H1 (cell line): Measurements from ENCODE around the gene RAET1E. TPM values are rescaled to one million over a fixed set of nuclear protein-coding genes. Genes with fewer than 3 reads are reported as not detected.

Source experiments
- CTCF ChIA-PET: fragments of 300-600 bp; sonication (Branson Sonifier 250); formaldehyde crosslinking; loops from one replicate; lab custom pipeline; 2021; ENCODE audit not compliant: partially characterized antibody; lab: Charles Lee
- POLR2A ChIA-PET: fragments of 300-600 bp; sonication (Branson Sonifier 250); formaldehyde crosslinking; loops from one replicate; lab custom pipeline; 2021; ENCODE audit warnings: inconsistent platforms; ENCODE audit not compliant: partially characterized antibody; lab: Charles Lee
- DNase-seq, 2 experiments: peaks; one replicate each; pipeline versions ENCODE4 v3.0.0 to v3.0.0-alpha.2; 2010 to 2022; ENCODE audit warnings: low spot score in 2 of 2, low read depth in 1 of 2, mixed read lengths in 1 of 2
- FAIRE-seq: peaks from 2 replicates; lab custom pipeline; 2011; peaks lifted over from hg19 to GRCh38; lab: Jason Lieb, UNC
- H2AFZ ChIP-seq: 2 replicates; pipeline ENCODE4 v1.8.1; 2012; ENCODE audit warnings: low read length, inconsistent platforms
- H2AK5ac ChIP-seq: 2 replicates; pipeline ENCODE4 v1.6.1; 2013; ENCODE audit warnings: low read depth, low read length
- H2BK120ac ChIP-seq: replicated peaks from 2 replicates; pipeline ENCODE3; 2013; ENCODE audit warnings: low read depth, low read length, inconsistent platforms
- H2BK12ac ChIP-seq: 2 replicates; pipeline ENCODE4 v1.6.1; 2013; ENCODE audit warnings: low read depth, low read length
- H2BK15ac ChIP-seq: 2 replicates; pipeline ENCODE4 v1.6.1; 2013; ENCODE audit warnings: low read length
- H2BK20ac ChIP-seq: 2 replicates; pipeline ENCODE4 v1.6.1; 2013; ENCODE audit warnings: low read length
- H2BK5ac ChIP-seq: 2 replicates; pipeline ENCODE4 v1.6.1; 2013; ENCODE audit warnings: low read depth, low read length
- H3K14ac ChIP-seq: 2 replicates; pipeline ENCODE4 v1.6.1; 2013; ENCODE audit warnings: inconsistent platforms; ENCODE audit not compliant: insufficient read length
- H3K18ac ChIP-seq: 2 replicates; pipeline ENCODE4 v1.6.1; 2013; ENCODE audit warnings: low read length; ENCODE audit errors: extremely low read depth
- H3K23ac ChIP-seq: 2 replicates; pipeline ENCODE4 v1.6.1; 2013; ENCODE audit warnings: inconsistent platforms; ENCODE audit not compliant: insufficient read length
- H3K23me2 ChIP-seq: 2 replicates; pipeline ENCODE4 v1.6.1; 2013; ENCODE audit warnings: low read depth, low read length
- H3K27ac ChIP-seq: 2 replicates; pipeline ENCODE4 v1.6.1; 2011; ENCODE audit warnings: low read depth, low read length, inconsistent platforms
- H3K27me3 ChIP-seq, 4 experiments: replicated peaks in 1 of 4; 1 replicate in 1 of 4; 2 replicates in 3 of 4; pipeline versions ENCODE4 v1.6.1 to v1.8.1; 2011 to 2013; ENCODE audit warnings: low read length in 3 of 4, mild to moderate bottlenecking in 3 of 4, inconsistent platforms in 2 of 4, mixed read lengths in 2 of 4, moderate library complexity in 1 of 4; ENCODE audit not compliant: control insufficient read depth in 3 of 4, insufficient read depth in 3 of 4; ENCODE audit errors: extremely low read depth in 1 of 4
- H3K36me3 ChIP-seq, 4 experiments: 2 replicates each; pipeline versions ENCODE4 v1.6.1 to v1.8.1; 2011 to 2013; ENCODE audit warnings: mild to moderate bottlenecking in 4 of 4, low read length in 3 of 4, moderate library complexity in 2 of 4, control low read depth in 1 of 4, inconsistent platforms in 1 of 4; ENCODE audit not compliant: insufficient read depth in 4 of 4, control insufficient read depth in 2 of 4
- H3K4ac ChIP-seq: replicated peaks from 2 replicates; pipeline ENCODE3; 2013; ENCODE audit warnings: low read length, low read depth, mixed read lengths, inconsistent platforms; ENCODE audit not compliant: insufficient read length
- H3K4me1 ChIP-seq, 4 experiments: replicated peaks in 1 of 4; 1 replicate in 1 of 4; 2 replicates in 3 of 4; pipeline versions ENCODE4 v1.6.1 to v1.8.1; 2011 to 2013; ENCODE audit warnings: low read length in 3 of 4, inconsistent platforms in 2 of 4, mixed read lengths in 1 of 4; ENCODE audit not compliant: insufficient read depth in 4 of 4, control insufficient read depth in 3 of 4
- H3K4me2 ChIP-seq, 2 experiments: 2 replicates each; pipeline versions ENCODE4 v1.6.1 to v1.8.1; 2011 to 2013; ENCODE audit warnings: low read depth in 2 of 2, low read length in 2 of 2, control low read depth in 1 of 2, inconsistent platforms in 1 of 2, mild to moderate bottlenecking in 1 of 2; ENCODE audit not compliant: insufficient read depth in 1 of 2
- H3K4me3 ChIP-seq, 4 experiments: fragments of 200-600, 300-600 bp in 1 of 4; sonication (generic), shearing (Covaris generic), sonication (Bioruptor Twin) in 1 of 4; 2 replicates each; pipeline versions ENCODE4 v1.5.1 to v1.8.1; 2011 to 2016; ENCODE audit warnings: low read length in 4 of 4, low read depth in 3 of 4, control low read depth in 2 of 4, inconsistent platforms in 2 of 4, mild to moderate bottlenecking in 2 of 4, mixed read lengths in 1 of 4, moderate library complexity in 1 of 4; ENCODE audit not compliant: insufficient read depth in 2 of 4; ENCODE audit errors: extremely low read depth in 1 of 4
- H3K56ac ChIP-seq: replicated peaks from 2 replicates; pipeline ENCODE3; 2013; ENCODE audit warnings: low read depth, mild to moderate bottlenecking, mixed read lengths, low read length, inconsistent platforms; ENCODE audit not compliant: insufficient read length
- H3K79me1 ChIP-seq: 2 replicates; pipeline ENCODE4 v1.6.1; 2013; ENCODE audit warnings: low read depth, low read length, control low read depth
- H3K79me2 ChIP-seq, 2 experiments: 2 replicates each; pipeline versions ENCODE4 v1.6.1 to v1.8.1; 2012 to 2013; ENCODE audit warnings: low read length in 2 of 2, mild to moderate bottlenecking in 2 of 2, inconsistent platforms in 1 of 2; ENCODE audit not compliant: insufficient read depth in 2 of 2, control insufficient read depth in 1 of 2
- H3K9ac ChIP-seq, 4 experiments: replicated peaks in 1 of 4; 1 replicate in 1 of 4; 2 replicates in 3 of 4; pipeline versions ENCODE4 v1.6.1 to v1.8.1; 2011 to 2013; ENCODE audit warnings: low read depth in 3 of 4, low read length in 3 of 4, control low read depth in 2 of 4, mild to moderate bottlenecking in 2 of 4, moderate library complexity in 2 of 4, inconsistent platforms in 1 of 4; ENCODE audit errors: extremely low read depth in 1 of 4
- H3K9me3 ChIP-seq, 2 experiments: 2 replicates each; pipeline versions ENCODE4 v1.6.1 to v1.8.1; 2012 to 2013; ENCODE audit warnings: mild to moderate bottlenecking in 2 of 2, moderate library complexity in 2 of 2, control low read depth in 1 of 2, inconsistent platforms in 1 of 2, low read depth in 1 of 2, low read length in 1 of 2, mixed read lengths in 1 of 2; ENCODE audit not compliant: insufficient read depth in 2 of 2
- H4K20me1 ChIP-seq, 2 experiments: replicated peaks in 1 of 2; 2 replicates each; pipeline versions ENCODE3 to v1.8.1; 2011 to 2013; ENCODE audit warnings: inconsistent platforms in 2 of 2, low read length in 2 of 2, mild to moderate bottlenecking in 1 of 2; ENCODE audit not compliant: insufficient read depth in 2 of 2, control insufficient read depth in 1 of 2
- H4K5ac ChIP-seq: 2 replicates; pipeline ENCODE4 v1.6.1; 2013; ENCODE audit warnings: low read length, low read depth, mixed read lengths, inconsistent platforms; ENCODE audit not compliant: insufficient read length
- H4K8ac ChIP-seq: 2 replicates; pipeline ENCODE4 v1.8.0; 2013; ENCODE audit warnings: mild to moderate bottlenecking, moderate library complexity, low read length, inconsistent platforms; ENCODE audit not compliant: insufficient read depth; ENCODE audit errors: extremely low read depth
- H4K91ac ChIP-seq: replicated peaks from 2 replicates; pipeline ENCODE3; 2013; ENCODE audit warnings: low read length, mixed read lengths, inconsistent platforms; ENCODE audit not compliant: insufficient read length
- EP300 ChIP-seq, 2 experiments: IDR thresholded peaks; 1 replicate in 1 of 2; 2 replicates in 1 of 2; pipeline ENCODE4 v1.6.1; 2011 to 2012; ENCODE audit warnings: low read depth in 2 of 2, low read length in 2 of 2, mild to moderate bottlenecking in 2 of 2, borderline replicate concordance in 1 of 2, inconsistent platforms in 1 of 2, moderate library complexity in 1 of 2
- KDM1A ChIP-seq: fragments of 200-600, 300-600 bp; sonication (generic); IDR thresholded peaks from 2 replicates; pipeline ENCODE4 v1.7.1; 2016; ENCODE audit warnings: mild to moderate bottlenecking, low read length, borderline replicate concordance
- SAP30 ChIP-seq: fragments of 300-600 bp; sonication (generic); IDR thresholded peaks from 2 replicates; pipeline ENCODE4 v1.7.1; 2012; ENCODE audit warnings: low read length, moderate library complexity, mild to moderate bottlenecking, inconsistent platforms; ENCODE audit not compliant: insufficient read depth, insufficient replicate concordance
- SIRT6 ChIP-seq: IDR thresholded peaks from one replicate; pipeline ENCODE4 v1.7.1; 2012; ENCODE audit warnings: low read length, inconsistent platforms
- SUZ12 ChIP-seq: fragments of 200-600 bp; sonication (generic); IDR thresholded peaks from 2 replicates; pipeline ENCODE4 v1.6.1; 2012; ENCODE audit warnings: mild to moderate bottlenecking, inconsistent platforms, low read length, moderate library complexity, mixed read lengths
- ZNF274 ChIP-seq: IDR thresholded peaks from 2 replicates; pipeline ENCODE4 v1.7.0; 2012; ENCODE audit warnings: low read length, borderline replicate concordance; ENCODE audit errors: extremely low read depth
- WGBS, 2 experiments: shearing (Covaris generic) in 1 of 2; methylation state at CpG; one replicate each; pipeline versions ENCODE4 v1.1.6 to v1.1.7; 2013 to 2015; ENCODE audit warnings: low lambda C conversion rate in 2 of 2, mixed read lengths in 2 of 2, inconsistent platforms in 1 of 2, low coverage in 1 of 2, missing lambda C conversion rate in 1 of 2; ENCODE audit not compliant: insufficient replicate concordance in 2 of 2, insufficient coverage in 1 of 2, insufficient read length in 1 of 2; ENCODE audit errors: extremely low coverage in 1 of 2, missing lambda C conversion rate in 1 of 2; 5-methylcytosine and 5-hydroxymethylcytosine counted together
- polyA plus RNA-seq, 7 experiments: library from polyadenylated mRNA; depleted of rRNA in 3 of 7; stranded (reverse) in 5 of 7; unstranded in 2 of 7; fragments of >200 nt in 5 of 7; fragments of 200-250 nt in 2 of 7; gene quantifications; 1 replicate in 5 of 7; 2 replicates in 1 of 7; 4 replicates in 1 of 7; pipeline versions ENCODE4 v1.2.1 to v1.2.3, GENCODE V29; 2011 to 2013; ENCODE audit warnings: missing spikeins in 2 of 7, mixed read lengths in 2 of 7
- total RNA-seq: library from RNA; stranded (reverse); fragmentation: NEBNext Ultra II Directional; extraction: Animal tissue kit (Norgen Biotek cat#: 25700); gene quantifications from 2 replicates; pipeline ENCODE4 v1.2.1, GENCODE V29; 2021

RAET1E gene
- total and polyA plus RNA-seq, 2 of the 8 experiments (the other 6 are each of a cell fraction or from before 2014, with no cell fraction given) = not detected

- H3K18ac ChIP-seq = no peak overlapping the region
- H2BK5ac ChIP-seq = no peak overlapping the region
- no peak overlapping the region for H2BK20ac ChIP-seq
- DNase-seq = no peak
- no peak overlapping the region for H4K91ac ChIP-seq
- H3K4me3 ChIP-seq = no peak overlapping the region
- H2BK120ac ChIP-seq = no peak overlapping the region
- H3K23ac ChIP-seq = no peak overlapping the region
- peaks cover 0 to 6% (median 3%) of the 10 kb centered on the region in 4 experiments; a peak in 5 of 7 replicates for H3K4me1 ChIP-seq
- POLR2A ChIA-PET = no interaction called here
- no peak for FAIRE-seq
- H3K23me2 ChIP-seq = peaks cover 7% of the 10 kb centered on the region; the same call in 1 of the 2 replicates
- TF ChIP-seq SIRT6 (no peak), KDM1A (no peak), ZNF274 (no peak), EP300 (IDR thresholded peaks at IDR 0.05; ENCODE audit: borderline replicate concordance in 1 of 2, low read depth in 2 of 2, low read length in 2 of 2) (no peak), SAP30 (no peak), SUZ12 (no peak)
- TF ChIP-seq, all 59 proteins: peak for 0
- Histone ChIP-seq H3K56ac (no peak overlapping the region), H3K4ac (no peak overlapping the region), H3K9me3 (no peaks in the 10 kb centered on the region), H3K79me1 (no peaks in the 10 kb centered on the region), H4K20me1 (peaks cover 2 to 9% of the 10 kb centered on the region in 2 experiments), H3K27ac (no peak overlapping the region), H3K27me3 (peaks cover 45 to 62% (median 56%) of the 10 kb centered on the region in 4 experiments), H2BK15ac (no peak overlapping the region), H2AFZ (no peak overlapping the region), H3K14ac (no peak overlapping the region), H3K79me2 (no peaks in the 10 kb centered on the region), H2AK5ac (no peak overlapping the region), H3K36me3 (peaks cover 0 to 4% (median 0%) of the 10 kb centered on the region in 4 experiments; a peak in 1 of 8 replicates), H2BK12ac (no peak overlapping the region), H4K5ac (no peak overlapping the region), H4K8ac (no peak overlapping the region), H3K9ac (no peak overlapping the region), H3K4me2 (no peak overlapping the region)
- WGBS, 2 experiments = 75% methylated on average over 4 of the region's 4 CpGs; no CpG with 5 or more reads in 1 of the 2 experiments
- CTCF ChIA-PET = interaction anchor here (0.5 to 2.5 kb wide), 11 partner anchors 23 to 510 kb away, joined by 3 to 12 read pairs (median 3); no protein-coding TSS in a partner anchor
Measured at GRCh38 chr6:149935246-149935645, 37.3 kb upstream of the RAET1E start.
